Osteocyte (in vitro differentiated cells): Measurements from ENCODE around the gene LAMA3. TPM values are rescaled to one million over a fixed set of nuclear protein-coding genes. Genes with fewer than 3 reads are reported as not detected.

Source experiments
- DNase-seq: peaks from one replicate; pipeline ENCODE4 v3.0.0; 2021; ENCODE audit warnings: mixed read lengths; ENCODE audit not compliant: unreplicated experiment; ENCODE audit errors: extremely low spot score
- H3K27ac Mint-ChIP-seq: one replicate; pipeline ENCODE4 v1.8.0; 2021; ENCODE audit warnings: mild to moderate bottlenecking, mixed read lengths; ENCODE audit not compliant: unreplicated experiment
- H3K27me3 Mint-ChIP-seq: one replicate; pipeline ENCODE4 v1.8.0; 2021; ENCODE audit warnings: mixed read lengths; ENCODE audit not compliant: unreplicated experiment
- H3K36me3 Mint-ChIP-seq: one replicate; pipeline ENCODE4 v1.8.0; 2021; ENCODE audit warnings: mixed read lengths; ENCODE audit not compliant: unreplicated experiment
- H3K4me1 Mint-ChIP-seq: one replicate; pipeline ENCODE4 v1.8.0; 2021; ENCODE audit warnings: mixed read lengths; ENCODE audit not compliant: unreplicated experiment
- H3K4me3 Mint-ChIP-seq: one replicate; pipeline ENCODE4 v1.8.0; 2021; ENCODE audit warnings: mild to moderate bottlenecking, moderate library complexity, mixed read lengths; ENCODE audit not compliant: unreplicated experiment
- H3K9me3 Mint-ChIP-seq: one replicate; pipeline ENCODE4 v1.8.0; 2021; ENCODE audit warnings: mixed read lengths; ENCODE audit not compliant: unreplicated experiment
- CTCF ChIP-seq: fragments of 200-600 bp; sonication (generic); IDR thresholded peaks from 2 replicates; pipeline ENCODE4 v1.5.0; 2021; ENCODE audit warnings: antibody characterized with exemption, mild to moderate bottlenecking, moderate library complexity
- total RNA-seq: library from RNA; stranded (reverse); gene quantifications from 2 replicates; pipeline ENCODE4 v1.2.1, GENCODE V29; 2021

The LAMA3 gene
- total RNA-seq, 1 donor from 2014 or later = not detected

- H3K27ac Mint-ChIP-seq = no peak overlapping the region
- DNase-seq = no peak
- TF ChIP-seq CTCF = no peak
- H3K36me3 Mint-ChIP-seq = no peaks in the 10 kb centered on the region
- peaks cover 18% of the 10 kb centered on the region for H3K27me3 Mint-ChIP-seq
- no peak overlapping the region for H3K4me3 Mint-ChIP-seq
- peaks cover 7% of the 10 kb centered on the region for H3K4me1 Mint-ChIP-seq
- H3K9me3 Mint-ChIP-seq = no peaks in the 10 kb centered on the region
Observed at GRCh38 chr18:24000613-24001490, 311.6 kb downstream of the LAMA3 start.

- DNase-seq = no peak
- peaks cover 7% of the 10 kb centered on the region for H3K4me1 Mint-ChIP-seq
- no peaks in the 10 kb centered on the region for H3K36me3 Mint-ChIP-seq
- H3K27me3 Mint-ChIP-seq = peaks cover 22% of the 10 kb centered on the region
- H3K9me3 Mint-ChIP-seq = no peaks in the 10 kb centered on the region
- TF ChIP-seq CTCF = no peak
- no peak overlapping the region for H3K4me3 Mint-ChIP-seq
- H3K27ac Mint-ChIP-seq = no peak overlapping the region
Observed at GRCh38 chr18:24002479-24002878, 313.2 kb downstream of the LAMA3 start.

- H3K4me1 Mint-ChIP-seq = peaks cover 7% of the 10 kb centered on the region
- H3K4me3 Mint-ChIP-seq = no peak overlapping the region
- no peak overlapping the region for H3K27ac Mint-ChIP-seq
- H3K36me3 Mint-ChIP-seq = no peaks in the 10 kb centered on the region
- no peak for DNase-seq
- H3K27me3 Mint-ChIP-seq = peaks cover 27% of the 10 kb centered on the region
- TF ChIP-seq CTCF = no peak
- no peaks in the 10 kb centered on the region for H3K9me3 Mint-ChIP-seq
Observed at GRCh38 chr18:24003288-24003687, 314.0 kb downstream of the LAMA3 start.

- Mint-ChIP-seq H3K27ac (no peak overlapping the region), H3K9me3 (no peaks in the 10 kb centered on the region), H3K4me1 (peaks cover 7% of the 10 kb centered on the region), H3K27me3 (peaks cover 35% of the 10 kb centered on the region), H3K36me3 (no peaks in the 10 kb centered on the region), H3K4me3 (no peak overlapping the region)
- TF ChIP-seq CTCF = no peak
- no peak for DNase-seq
Observed at GRCh38 chr18:24003903-24004640, 314.8 kb downstream of the LAMA3 start.

Other genes starting within 250 kb of the LAMA3 start
- 54.7 and 55.7 TPM in 2 replicates for gene RIOK3, start 236.2 kb upstream of the LAMA3 start, total RNA-seq
- gene RMC1, start 185.9 kb upstream of the LAMA3 start, total RNA-seq = 24.9 and 25.5 TPM in 2 replicates
- gene NPC1, start 102.9 kb upstream of the LAMA3 start, total RNA-seq = 36.5 and 40.1 TPM in 2 replicates
- not detected in 2 replicates for gene ANKRD29, start 26.5 kb upstream of the LAMA3 start, total RNA-seq